OCI-LY1 (cell line): ENCODE data around the gene STARD7.

Experiments
- EZH2 ChIP-seq: fragments of 200-600 bp; sonication (generic), shearing (Covaris generic); IDR thresholded peaks from 2 replicates; pipeline ENCODE4 v1.8.0; 2017; ENCODE audit warnings: borderline replicate concordance, mixed run types, mild to moderate bottlenecking, antibody characterized with exemption, low read length, moderate library complexity, mixed read lengths
- TF ChIP-seq, protein P1 (sequence below): fragments of 200-600 bp; sonication (generic), shearing (Covaris generic); IDR thresholded peaks from 2 replicates; pipeline ENCODE4 v1.5.1; 2017; ENCODE audit warnings: mild to moderate bottlenecking, antibody characterized with exemption, low read length, moderate library complexity, mixed read lengths

DNA sequence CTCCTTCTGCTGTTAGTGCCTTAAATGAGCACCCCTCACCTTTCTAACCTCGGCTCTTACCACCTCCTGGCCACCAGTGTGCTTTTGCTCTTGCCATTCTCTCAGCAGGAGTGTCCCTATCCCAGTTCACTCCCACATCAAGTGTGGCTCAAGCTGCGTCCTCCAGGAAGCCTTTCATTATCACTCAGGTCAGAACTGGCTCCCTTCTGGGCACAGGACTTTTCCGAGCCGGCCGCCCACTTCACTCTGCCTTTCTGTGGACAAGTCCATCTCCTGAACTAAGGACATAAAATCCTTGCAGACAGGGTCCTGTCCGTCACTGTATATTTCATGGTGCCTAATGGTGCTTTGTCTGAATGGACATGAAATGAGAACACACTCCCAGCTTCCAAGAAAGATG is 41.6 kb upstream of the STARD7 start:
- TF ChIP-seq, protein P1, sequence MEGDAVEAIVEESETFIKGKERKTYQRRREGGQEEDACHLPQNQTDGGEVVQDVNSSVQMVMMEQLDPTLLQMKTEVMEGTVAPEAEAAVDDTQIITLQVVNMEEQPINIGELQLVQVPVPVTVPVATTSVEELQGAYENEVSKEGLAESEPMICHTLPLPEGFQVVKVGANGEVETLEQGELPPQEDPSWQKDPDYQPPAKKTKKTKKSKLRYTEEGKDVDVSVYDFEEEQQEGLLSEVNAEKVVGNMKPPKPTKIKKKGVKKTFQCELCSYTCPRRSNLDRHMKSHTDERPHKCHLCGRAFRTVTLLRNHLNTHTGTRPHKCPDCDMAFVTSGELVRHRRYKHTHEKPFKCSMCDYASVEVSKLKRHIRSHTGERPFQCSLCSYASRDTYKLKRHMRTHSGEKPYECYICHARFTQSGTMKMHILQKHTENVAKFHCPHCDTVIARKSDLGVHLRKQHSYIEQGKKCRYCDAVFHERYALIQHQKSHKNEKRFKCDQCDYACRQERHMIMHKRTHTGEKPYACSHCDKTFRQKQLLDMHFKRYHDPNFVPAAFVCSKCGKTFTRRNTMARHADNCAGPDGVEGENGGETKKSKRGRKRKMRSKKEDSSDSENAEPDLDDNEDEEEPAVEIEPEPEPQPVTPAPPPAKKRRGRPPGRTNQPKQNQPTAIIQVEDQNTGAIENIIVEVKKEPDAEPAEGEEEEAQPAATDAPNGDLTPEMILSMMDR: no peak
- no peak for TF ChIP-seq EZH2
